IMR-90 (cell line): Measurements from ENCODE around the gene CNTFR. TPM values are rescaled to one million over a fixed set of nuclear protein-coding genes. Genes with fewer than 3 reads are reported as not detected.
A peak's percentile ranks its signal among the peaks of the same experiment; 100 is the strongest.

ENCODE experiments used
- ATAC-seq: fragments of 200-7000 bp; cut with Tn5 transposase; 2 replicates; pipeline ENCODE4 v1.9.1; 2020; ENCODE audit warnings: low read depth, mild to moderate bottlenecking, moderate library complexity
- BruUV-seq: library from RNA; stranded (reverse); fragments of 400-500 nt; replicated peaks from 2 replicates; lab custom pipeline; 2021; lab: Mats Ljungman, UMichigan
- CTCF ChIA-PET: fragments of 300-600 bp; formaldehyde crosslinking; extraction: SDS; loops from one replicate; lab custom pipeline; 2021; ENCODE audit warnings: antibody characterized with exemption; lab: Yijun Ruan, JAX
- POLR2A ChIA-PET: fragments of 300-600 bp; sonication (Branson Sonifier 250); formaldehyde crosslinking; loops from one replicate; lab custom pipeline; 2022; ENCODE audit warnings: antibody characterized with exemption; ENCODE audit not compliant: unreplicated experiment; lab: Charles Lee
- DNase-seq: peaks from one replicate; pipeline ENCODE4 v3.0.0; 2013
- H2AFZ ChIP-seq: replicated peaks from 2 replicates; pipeline ENCODE3; 2013; ENCODE audit warnings: low read length, mild to moderate bottlenecking; ENCODE audit not compliant: poor library complexity
- H2AK5ac ChIP-seq: 2 replicates; pipeline ENCODE4 v1.6.1; 2013; ENCODE audit warnings: low read depth, low read length, inconsistent platforms
- H2AK9ac ChIP-seq: replicated peaks from 2 replicates; pipeline ENCODE3; 2013; ENCODE audit warnings: mild to moderate bottlenecking, low read depth, low read length, moderate library complexity; ENCODE audit not compliant: poor library complexity
- H2BK120ac ChIP-seq: 2 replicates; pipeline ENCODE4 v1.6.1; 2013; ENCODE audit warnings: low read depth, low read length, inconsistent platforms
- H2BK15ac ChIP-seq: 3 replicates; pipeline ENCODE4 v1.6.1; 2013; ENCODE audit warnings: low read depth, low read length, inconsistent platforms
- H2BK20ac ChIP-seq: 2 replicates; pipeline ENCODE4 v1.6.1; 2013; ENCODE audit warnings: low read depth, mild to moderate bottlenecking, inconsistent platforms, low read length, moderate library complexity
- H2BK5ac ChIP-seq: 2 replicates; pipeline ENCODE4 v1.6.1; 2013; ENCODE audit warnings: mild to moderate bottlenecking, low read depth, low read length, inconsistent platforms; ENCODE audit not compliant: poor library complexity, severe bottlenecking
- H3K14ac ChIP-seq: replicated peaks from 2 replicates; pipeline ENCODE4 v1.6.1; 2013; ENCODE audit warnings: low read depth, low read length, inconsistent platforms
- H3K18ac ChIP-seq: 2 replicates; pipeline ENCODE4 v1.6.1; 2013; ENCODE audit warnings: low read depth, low read length, control low read depth
- H3K23ac ChIP-seq: 2 replicates; pipeline ENCODE4 v1.6.1; 2013; ENCODE audit warnings: low read depth, low read length, inconsistent platforms
- H3K27ac ChIP-seq: 2 replicates; pipeline ENCODE4 v1.5.1; 2013; ENCODE audit warnings: mild to moderate bottlenecking, control low read depth, low read length; ENCODE audit not compliant: insufficient read depth
- H3K27me3 ChIP-seq: 2 replicates; pipeline ENCODE4 v1.6.1; 2013; ENCODE audit warnings: low read length; ENCODE audit not compliant: control insufficient read depth, insufficient read depth
- H3K36me3 ChIP-seq: 2 replicates; pipeline ENCODE4 v1.6.1; 2013; ENCODE audit warnings: low read length, mixed read lengths; ENCODE audit not compliant: control insufficient read depth, insufficient read depth
- H3K4ac ChIP-seq: 2 replicates; pipeline ENCODE4 v1.6.1; 2013; ENCODE audit warnings: low read depth, low read length, inconsistent platforms
- H3K4me1 ChIP-seq: 2 replicates; pipeline ENCODE4 v1.6.1; 2013; ENCODE audit warnings: low read length, mixed read lengths; ENCODE audit not compliant: control insufficient read depth, insufficient read depth
- H3K4me2 ChIP-seq: 2 replicates; pipeline ENCODE4 v1.6.1; 2013; ENCODE audit warnings: low read depth, mild to moderate bottlenecking, control low read depth, low read length, moderate library complexity
- H3K4me3 ChIP-seq: 2 replicates; pipeline ENCODE4 v1.5.1; 2013; ENCODE audit warnings: low read depth, mild to moderate bottlenecking, control low read depth, low read length, moderate library complexity; ENCODE audit not compliant: insufficient read depth
- H3K56ac ChIP-seq: 2 replicates; pipeline ENCODE4 v1.6.1; 2013; ENCODE audit warnings: low read length, inconsistent platforms; ENCODE audit not compliant: insufficient read depth; ENCODE audit errors: extremely low read depth
- H3K79me1 ChIP-seq, 2 experiments: 2 replicates each; pipeline ENCODE4 v1.6.1; 2013; ENCODE audit warnings: low read length in 2 of 2, inconsistent platforms in 1 of 2, low read depth in 1 of 2
- H3K9ac ChIP-seq: 2 replicates; pipeline ENCODE4 v1.6.1; 2013; ENCODE audit warnings: low read depth, low read length, control low read depth
- H3K9me1 ChIP-seq: 2 replicates; pipeline ENCODE4 v1.6.1; 2013; ENCODE audit warnings: low read length, inconsistent platforms; ENCODE audit not compliant: insufficient read depth
- H3K9me3 ChIP-seq: 2 replicates; pipeline ENCODE4 v1.6.1; 2013; ENCODE audit warnings: low read length; ENCODE audit not compliant: control insufficient read depth, insufficient read depth
- H4K20me1 ChIP-seq: 2 replicates; pipeline ENCODE4 v1.6.1; 2013; ENCODE audit warnings: low read length, inconsistent platforms; ENCODE audit not compliant: insufficient read depth
- H4K5ac ChIP-seq: 2 replicates; pipeline ENCODE4 v1.6.1; 2013; ENCODE audit warnings: mild to moderate bottlenecking, low read depth, low read length, control low read depth
- H4K8ac ChIP-seq, 2 experiments: 2 replicates each; pipeline ENCODE4 v1.6.1; 2013; ENCODE audit warnings: low read depth in 2 of 2, low read length in 2 of 2, control low read depth in 1 of 2, inconsistent platforms in 1 of 2
- H4K91ac ChIP-seq: 2 replicates; pipeline ENCODE4 v1.6.1; 2013; ENCODE audit warnings: low read depth, low read length, inconsistent platforms; ENCODE audit not compliant: insufficient read depth
- BHLHE40 ChIP-seq: fragments of 150-350 bp; IDR thresholded peaks from 2 replicates; pipeline ENCODE4 v1.6.1; 2016; ENCODE audit warnings: mild to moderate bottlenecking, low read depth, low read length
- CTCF ChIP-seq: conservative IDR thresholded peaks from 2 replicates; pipeline ENCODE4 v1.5.1; 2012; ENCODE audit warnings: mild to moderate bottlenecking, low read depth, low read length, improper control_type of control experiment
- FOS ChIP-seq: fragments of 150-350 bp; IDR thresholded peaks from 2 replicates; pipeline ENCODE4 v1.6.1; 2016; ENCODE audit warnings: low read depth, low read length
- MAZ ChIP-seq: IDR thresholded peaks from 2 replicates; pipeline ENCODE4 v1.6.1; 2012; ENCODE audit warnings: low read depth, mild to moderate bottlenecking, low read length, improper control_type of control experiment, moderate library complexity, borderline replicate concordance
- RCOR1 ChIP-seq: IDR thresholded peaks from 2 replicates; pipeline ENCODE4 v1.6.1; 2012; ENCODE audit warnings: mild to moderate bottlenecking, low read length, improper control_type of control experiment; ENCODE audit not compliant: insufficient replicate concordance
- USF2 ChIP-seq: fragments of 150-350 bp; IDR thresholded peaks from 2 replicates; pipeline ENCODE4 v1.6.1; 2017; ENCODE audit warnings: mild to moderate bottlenecking, antibody characterized with exemption, low read length, low read depth
- WGBS, 2 experiments: methylation state at CpG; one replicate each; pipeline versions ENCODE4 v1.1.5 to v1.1.7; 2013; ENCODE audit warnings: missing lambda C conversion rate in 2 of 2; ENCODE audit not compliant: insufficient read length in 1 of 2; ENCODE audit errors: extremely low coverage in 2 of 2; 5-methylcytosine and 5-hydroxymethylcytosine counted together
- dilution Hi-C: fragments of 300-500 bp; cut with HindIII; formaldehyde crosslinking; loops from one replicate; pipeline ENCODE4 v1.14.3; 2018; ENCODE audit warnings: low sequenced_read_pairs; ENCODE audit not compliant: unreplicated experiment
- in situ Hi-C: fragments of 300-500 bp; cut with MboI; formaldehyde crosslinking; loops from 3 replicates; pipeline ENCODE4 v1.14.3; 2019; ENCODE audit warnings: low sequenced_read_pairs, inconsistent platforms, mixed read lengths
- intact Hi-C: fragments of 100-400 bp; cut with micrococcal nuclease; formaldehyde crosslinking; loops from 2 replicates; pipeline ENCODE4 v1.10.0; 2022
- polyA plus RNA-seq, 3 experiments: library from polyadenylated mRNA; depleted of rRNA; stranded (reverse); fragments of >200 nt; gene quantifications; 2 replicates each; pipeline ENCODE4 v1.2.3, GENCODE V29; 2012; ENCODE audit warnings: low replicate concordance in 1 of 3
- total RNA-seq: library from RNA; depleted of rRNA; stranded (reverse); fragments of >200 nt; gene quantifications from 2 replicates; pipeline ENCODE4 v1.2.3, GENCODE V29; 2012

Gene CNTFR
- total and polyA plus RNA-seq, 2 of the 4 experiments (the other 2 are of a cell fraction), result not detected

DNA sequence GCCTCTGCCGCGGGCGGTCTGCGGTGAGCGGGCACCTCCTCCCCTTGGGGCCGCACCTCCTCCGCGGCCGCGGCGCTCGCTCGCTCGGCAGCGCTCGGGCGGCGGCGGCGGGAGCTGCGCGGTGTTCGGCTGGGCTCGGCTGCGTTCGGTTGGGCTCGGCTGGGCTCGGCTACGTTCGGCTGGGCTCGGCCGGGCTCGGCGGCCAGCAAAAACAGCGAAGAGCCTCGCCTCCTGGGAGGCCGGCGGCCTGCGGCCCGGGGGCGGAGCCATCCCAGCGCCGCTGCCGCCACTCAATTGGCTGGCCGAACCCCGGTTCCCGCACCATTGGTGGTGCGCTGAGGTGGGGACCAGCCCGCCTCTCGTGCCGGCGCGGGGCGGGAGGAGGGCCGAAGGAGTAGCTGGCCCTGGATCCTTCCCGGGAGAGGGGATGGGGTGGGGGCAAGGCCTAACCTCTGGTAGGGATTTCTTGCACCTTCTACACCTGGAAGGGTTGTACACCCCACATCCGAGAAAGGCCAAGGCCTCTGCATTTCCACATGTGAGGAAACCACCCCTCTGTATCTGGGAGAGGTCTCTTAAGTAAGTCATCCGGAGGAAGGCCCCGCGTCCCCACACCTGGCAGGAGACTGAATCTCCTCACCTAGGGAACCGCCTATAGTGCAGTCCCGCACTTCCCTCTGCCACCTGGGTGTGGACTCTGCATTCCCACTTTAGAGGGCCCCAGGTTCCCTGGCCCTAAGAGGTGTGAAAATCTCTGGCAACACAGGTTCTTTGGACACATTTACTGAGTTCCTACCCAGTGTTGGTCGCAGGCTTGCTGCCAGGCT lies 66.3 kb downstream of the CNTFR start, which contains the start of gene ENHO:
Gene ENHO, minus strand, starts transcription at position 20 of the 827 bp plus-strand sequence. CDS start 1,295 bp downstream, outside the sequence.
- TF ChIP-seq MAZ, result peak; percentile 44; the same call in 1 of the 2 replicates
- TF ChIP-seq BHLHE40, result peak; percentile 84
- 0 out of 2 replicates have a peak, but pooled peaks have one; percentile 13 for TF ChIP-seq CTCF
- TF ChIP-seq RCOR1, result no peak
- TF ChIP-seq USF2, result no peak
- peak; percentile 48; the same call in 1 of the 2 replicates for TF ChIP-seq FOS
- Histone ChIP-seq H4K8ac (peak within 1 kb of the TSS in 1 of 2 experiments; percentile 53; a peak in 1 of 4 replicates), H4K91ac (no peak within 1 kb of the TSS), H3K9me3 (no peaks in the 10 kb centered on the region), H4K5ac (no peak within 1 kb of the TSS), H3K4me2 (peak within 1 kb of the TSS; percentile 81), H2BK15ac (no peak within 1 kb of the TSS), H3K36me3 (no peaks in the 10 kb centered on the region), H3K9me1 (no peaks in the 10 kb centered on the region), H2BK120ac (no peak within 1 kb of the TSS), H3K18ac (no peak within 1 kb of the TSS), H2BK20ac (no peak within 1 kb of the TSS), H4K20me1 (peaks cover 5% of the 10 kb centered on the region), H3K9ac (no peak within 1 kb of the TSS; the same call in 1 of the 2 replicates), H3K14ac (no peak within 1 kb of the TSS; the same call in 1 of the 2 replicates), H3K4me3 (peak within 1 kb of the TSS; percentile 9; the same call in 1 of the 2 replicates), H2BK5ac (no peak within 1 kb of the TSS), H3K79me1 (no peaks in the 10 kb centered on the region), H2AK9ac (peak within 1 kb of the TSS; percentile 65), H2AK5ac (no peak within 1 kb of the TSS; the same call in 1 of the 2 replicates), H2AFZ (peak within 1 kb of the TSS; percentile 93), H3K27ac (no peak within 1 kb of the TSS), H3K27me3 (peaks cover 47% of the 10 kb centered on the region), H3K4ac (no peak within 1 kb of the TSS), H3K23ac (peak within 1 kb of the TSS; percentile 42), H3K4me1 (no peaks in the 10 kb centered on the region), H3K56ac (no peak within 1 kb of the TSS)
- ATAC-seq (peak; percentile 100), DNase-seq (peak; percentile 75)
- ChIA-PET POLR2A (no interaction called here), CTCF (no interaction called here)
- in situ Hi-C loops, result no loop called here
- BruUV-seq, result no TSS peak
- 0% methylated on average over 25 of the region's 63 CpGs; no CpG with 5 or more reads in 1 of the 2 experiments for WGBS, 2 experiments
- dilution Hi-C loops, result no loop called here
- intact Hi-C loops, result no loop called here
